Caco-2 (cell line): ENCODE measurements around the gene RPS6KA4. TPM values are rescaled to one million over a fixed set of nuclear protein-coding genes. Genes with fewer than 3 reads are reported as not detected.

Experiments
- BruUV-seq: library from RNA; stranded (reverse); fragments of 400-500 nt; replicated peaks from 2 replicates; lab custom pipeline; 2021; lab: Mats Ljungman, UMichigan
- CTCF ChIA-PET: fragments of 300-600 bp; sonication (Branson Sonifier 250); formaldehyde crosslinking; loops from one replicate; lab custom pipeline; 2022; ENCODE audit warnings: antibody characterized with exemption; lab: Charles Lee
- POLR2A ChIA-PET: fragments of 300-600 bp; sonication (Branson Sonifier 250); formaldehyde crosslinking; loops from one replicate; lab custom pipeline; 2022; ENCODE audit warnings: antibody characterized with exemption; lab: Charles Lee
- DNase-seq, 2 experiments: peaks; one replicate each; pipeline versions ENCODE4 v3.0.0 to v3.0.0-alpha.2; 2020 to 2022
- H3K27me3 ChIP-seq: replicated peaks from 2 replicates; pipeline ENCODE4 v1.6.0; 2011; ENCODE audit warnings: low read length; ENCODE audit not compliant: control insufficient read depth, insufficient read depth
- H3K36me3 ChIP-seq: 2 replicates; pipeline ENCODE4 v1.5.1; 2011; ENCODE audit warnings: low read length; ENCODE audit not compliant: control insufficient read depth, insufficient read depth
- H3K4me1 ChIP-seq: fragments of 250-450 bp; sonication (Bioruptor Pico); 2 replicates; pipeline ENCODE4 v1.5.1; 2020; ENCODE audit warnings: mild to moderate bottlenecking
- H3K4me3 ChIP-seq: 2 replicates; pipeline ENCODE4 v1.5.1; 2011; ENCODE audit warnings: low read depth, mild to moderate bottlenecking, control low read depth, low read length
- H3K9me3 ChIP-seq: fragments of 250-450 bp; sonication (Bioruptor Pico); 2 replicates; pipeline ENCODE4 v1.5.1; 2020; ENCODE audit warnings: mild to moderate bottlenecking, moderate library complexity
- H3K27ac Mint-ChIP-seq: one replicate; pipeline ENCODE4 v1.8.0; 2022; ENCODE audit warnings: mixed read lengths; ENCODE audit not compliant: unreplicated experiment
- H3K27me3 Mint-ChIP-seq: one replicate; pipeline ENCODE4 v1.8.0; 2022; ENCODE audit warnings: mixed read lengths; ENCODE audit not compliant: insufficient read depth, unreplicated experiment
- H3K36me3 Mint-ChIP-seq: one replicate; pipeline ENCODE4 v1.8.0; 2022; ENCODE audit warnings: mild to moderate bottlenecking, mixed read lengths; ENCODE audit not compliant: insufficient read depth, unreplicated experiment
- H3K4me1 Mint-ChIP-seq: one replicate; pipeline ENCODE4 v1.8.0; 2022; ENCODE audit warnings: low read depth, mixed read lengths; ENCODE audit not compliant: unreplicated experiment
- H3K4me3 Mint-ChIP-seq: one replicate; pipeline ENCODE4 v1.8.0; 2022; ENCODE audit warnings: mild to moderate bottlenecking, moderate library complexity, mixed read lengths; ENCODE audit not compliant: unreplicated experiment
- H3K9me3 Mint-ChIP-seq: one replicate; pipeline ENCODE4 v1.8.0; 2022; ENCODE audit warnings: mixed read lengths; ENCODE audit not compliant: unreplicated experiment
- CTCF ChIP-seq, 2 experiments: fragments of 200-600 bp in 1 of 2; IDR thresholded peaks; 1 replicate in 1 of 2; 2 replicates in 1 of 2; pipeline versions ENCODE4 v1.5.1 to v1.8.0; 2011 to 2022; ENCODE audit warnings: antibody characterized with exemption in 1 of 2, control low read depth in 1 of 2, inconsistent platforms in 1 of 2, low read depth in 1 of 2, low read length in 1 of 2, mild to moderate bottlenecking in 1 of 2, moderate library complexity in 1 of 2; ENCODE audit not compliant: insufficient read depth in 1 of 2, severe bottlenecking in 1 of 2, unreplicated experiment in 1 of 2
- intact Hi-C: fragments of 100-400 bp; cut with micrococcal nuclease; formaldehyde crosslinking; loops from one replicate; pipeline ENCODE4 v1.10.0; 2022; ENCODE audit not compliant: unreplicated experiment
- total RNA-seq: library from RNA; stranded (reverse); gene quantifications from 2 replicates; pipeline ENCODE4 v1.2.3, GENCODE V29; 2022

The RPS6KA4 gene
- total RNA-seq, 1 experiment from 2014 or later, result 95.7 TPM

DNA sequence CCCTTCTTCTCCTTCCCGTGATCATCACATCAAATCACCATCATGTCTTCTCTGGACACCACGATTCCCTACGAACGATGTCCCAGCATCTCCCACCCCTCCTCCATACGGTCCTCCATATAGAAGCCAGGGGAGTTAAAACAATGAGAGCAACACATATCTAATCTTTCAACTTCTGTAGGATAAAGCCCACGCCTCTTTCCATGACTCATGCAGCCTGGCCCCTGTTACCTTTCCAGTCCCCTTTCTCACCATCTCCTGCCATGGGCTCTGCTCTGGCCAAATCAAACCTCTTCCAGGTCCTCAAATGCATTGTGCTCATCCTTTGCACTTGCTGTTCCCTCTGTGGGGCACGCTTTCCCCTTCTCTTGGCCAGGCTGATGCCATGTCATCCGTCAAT, 23.6 kb downstream of the RPS6KA4 start:
- no TSS peak for BruUV-seq
- ChIA-PET POLR2A (no interaction called here), CTCF (no interaction called here)
- no peak overlapping the region for H3K4me3 Mint-ChIP-seq
- Histone ChIP-seq H3K9me3 (no peaks in the 10 kb centered on the region), H3K36me3 (no peaks in the 10 kb centered on the region; the same call in 1 of the 2 replicates), H3K27me3 (no peaks in the 10 kb centered on the region), H3K4me3 (no peak overlapping the region), H3K4me1 (peaks cover 55% of the 10 kb centered on the region)
- no peak for DNase-seq
- intact Hi-C loops, result no loop called here
- TF ChIP-seq CTCF (IDR thresholded peaks at IDR 0.05; ENCODE audit: insufficient read depth in 1 of 2, low read depth in 1 of 2, low read length in 1 of 2, severe bottlenecking in 1 of 2, unreplicated experiment in 1 of 2), result no peak
- H3K9me3 Mint-ChIP-seq, result no peaks in the 10 kb centered on the region
- H3K27me3 Mint-ChIP-seq, result no peaks in the 10 kb centered on the region
- H3K27ac Mint-ChIP-seq, result peak overlapping the region; percentile 11
- peaks cover 34% of the 10 kb centered on the region for H3K4me1 Mint-ChIP-seq
- no peaks in the 10 kb centered on the region for H3K36me3 Mint-ChIP-seq

DNA sequence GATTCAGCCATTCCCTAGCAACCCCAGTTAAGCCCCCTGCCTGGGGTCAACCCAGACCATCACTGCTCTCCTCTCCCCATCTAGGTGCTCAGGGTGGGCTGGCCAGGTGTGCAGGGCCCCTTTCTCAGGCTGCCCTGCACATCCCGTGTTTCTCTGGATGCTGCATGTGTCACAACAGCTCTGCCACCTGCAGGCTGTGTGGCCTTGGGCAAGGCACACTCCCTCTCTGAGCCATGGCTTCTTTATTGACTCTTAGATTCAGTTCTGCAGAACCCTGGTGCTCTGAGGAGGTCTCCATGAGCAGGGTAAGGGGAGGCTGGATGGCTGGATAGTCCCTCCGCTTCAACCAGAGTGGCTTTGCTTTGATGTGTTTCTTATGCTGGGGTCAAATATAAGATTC, 24.6 kb downstream of the RPS6KA4 start:
- Mint-ChIP-seq H3K4me3 (no peak overlapping the region), H3K27me3 (no peaks in the 10 kb centered on the region), H3K36me3 (no peaks in the 10 kb centered on the region), H3K9me3 (no peaks in the 10 kb centered on the region), H3K4me1 (peaks cover 41% of the 10 kb centered on the region), H3K27ac (no peak overlapping the region)
- ChIA-PET POLR2A (no interaction called here), CTCF (interaction anchor here (0.7 kb wide), 1 partner anchor 23 kb away, joined by 4 read pairs; no protein-coding TSS in a partner anchor)
- no peaks in the 10 kb centered on the region for H3K9me3 ChIP-seq
- no peak for DNase-seq
- BruUV-seq, result no TSS peak
- TF ChIP-seq CTCF (IDR thresholded peaks at IDR 0.05; ENCODE audit: insufficient read depth in 1 of 2, low read depth in 1 of 2, low read length in 1 of 2, severe bottlenecking in 1 of 2, unreplicated experiment in 1 of 2), result no peak
- H3K4me3 ChIP-seq, result no peak overlapping the region
- H3K27me3 ChIP-seq, result no peaks in the 10 kb centered on the region
- intact Hi-C loops, result no loop called here
- peaks cover 55% of the 10 kb centered on the region for H3K4me1 ChIP-seq
- no peaks in the 10 kb centered on the region; the same call in 1 of the 2 replicates for H3K36me3 ChIP-seq

GRCh38 chr11:64384028-64384737, 25.2 kb downstream of the RPS6KA4 start:
- Histone ChIP-seq H3K4me3 (no peak overlapping the region), H3K4me1 (peaks cover 55% of the 10 kb centered on the region), H3K36me3 (no peaks in the 10 kb centered on the region; the same call in 1 of the 2 replicates), H3K27me3 (no peaks in the 10 kb centered on the region), H3K9me3 (no peaks in the 10 kb centered on the region)
- H3K36me3 Mint-ChIP-seq, result no peaks in the 10 kb centered on the region
- no peak overlapping the region for H3K27ac Mint-ChIP-seq
- intact Hi-C loops, result no loop called here
- BruUV-seq, result no TSS peak
- H3K9me3 Mint-ChIP-seq, result no peaks in the 10 kb centered on the region
- POLR2A ChIA-PET, result no interaction called here
- CTCF ChIA-PET, result interaction anchor here (0.7 to 2.4 kb wide), 3 partner anchors 22 to 265 kb away, joined by 4 to 21 read pairs (median 13); no protein-coding TSS in a partner anchor
- DNase-seq, result no peak
- TF ChIP-seq CTCF (IDR thresholded peaks at IDR 0.05; ENCODE audit: insufficient read depth in 1 of 2, low read depth in 1 of 2, low read length in 1 of 2, severe bottlenecking in 1 of 2, unreplicated experiment in 1 of 2), result no peak
- no peaks in the 10 kb centered on the region for H3K27me3 Mint-ChIP-seq
- peaks cover 41% of the 10 kb centered on the region for H3K4me1 Mint-ChIP-seq
- H3K4me3 Mint-ChIP-seq, result no peak overlapping the region
